ENCODE measurements around the gene ATG7.
"Not testable (repeated sequence)": the region's sequence is repeated elsewhere in the genome, so short reads cannot be mapped to it uniquely, and the experiment has no call there.

ATG7 gene

GRCh38 chr3:11434563-11435096, 162.4 kb downstream of the ATG7 start:
- no peak for DNase-seq (ENCODE audit: low spot score)

- DNase-seq (ENCODE audit: low spot score), result no peak
Measured at GRCh38 chr3:11435440-11436165, 163.4 kb downstream of the ATG7 start.

- DNase-seq (ENCODE audit: low spot score), result no peak
Measured at GRCh38 chr3:11436775-11437174, 164.6 kb downstream of the ATG7 start.

GRCh38 chr3:11437506-11437905, 165.3 kb downstream of the ATG7 start:
- DNase-seq (ENCODE audit: low spot score), result no peak

- no peak for DNase-seq (ENCODE audit: low spot score)
Measured at GRCh38 chr3:11438646-11439045, 166.4 kb downstream of the ATG7 start.

- not testable (repeated sequence) for DNase-seq (ENCODE audit: low spot score)
Measured at GRCh38 chr3:11441346-11441745, 169.1 kb downstream of the ATG7 start.

- no peak for DNase-seq (ENCODE audit: low spot score)
Measured at GRCh38 chr3:11444404-11444803, 172.2 kb downstream of the ATG7 start.

- not testable (repeated sequence) for DNase-seq (ENCODE audit: low spot score)
Measured at GRCh38 chr3:11445193-11445592, 173.0 kb downstream of the ATG7 start.

GRCh38 chr3:11445883-11446282, 173.7 kb downstream of the ATG7 start:
- DNase-seq (ENCODE audit: low spot score), result no peak

- no peak for DNase-seq (ENCODE audit: low spot score)
Measured at GRCh38 chr3:11447584-11448200, 175.5 kb downstream of the ATG7 start.

GRCh38 chr3:11450015-11450414, 177.8 kb downstream of the ATG7 start:
- no peak for DNase-seq (ENCODE audit: low spot score)

GRCh38 chr3:11452312-11452711, 180.1 kb downstream of the ATG7 start:
- no peak for DNase-seq (ENCODE audit: low spot score)

GRCh38 chr3:11452885-11453847, 181.0 kb downstream of the ATG7 start:
- no peak for DNase-seq (ENCODE audit: low spot score)

- no peak for DNase-seq (ENCODE audit: low spot score)
Measured at GRCh38 chr3:11455956-11456355, 183.8 kb downstream of the ATG7 start.

GRCh38 chr3:11457135-11457534, 184.9 kb downstream of the ATG7 start:
- no peak for DNase-seq (ENCODE audit: low spot score)

- no peak for DNase-seq (ENCODE audit: low spot score)
Measured at GRCh38 chr3:11459186-11459824, 187.1 kb downstream of the ATG7 start.

GRCh38 chr3:11461226-11461625, 189.0 kb downstream of the ATG7 start:
- no peak for DNase-seq (ENCODE audit: low spot score)

GRCh38 chr3:11462673-11463072, 190.5 kb downstream of the ATG7 start:
- DNase-seq (ENCODE audit: low spot score), result not testable (repeated sequence)

GRCh38 chr3:11463591-11463990, 191.4 kb downstream of the ATG7 start:
- DNase-seq (ENCODE audit: low spot score), result no peak

- no peak for DNase-seq (ENCODE audit: low spot score)
Measured at GRCh38 chr3:11464356-11464755, 192.2 kb downstream of the ATG7 start.

- no peak for DNase-seq (ENCODE audit: low spot score)
Measured at GRCh38 chr3:11465744-11466616, 193.8 kb downstream of the ATG7 start.

Data from CD4-positive, alpha-beta T cell treated with Interleukin-2 at 100 ng/mL for 4 hours (primary cell).